ENCODE data around the gene MARCHF7. TPM values are rescaled to one million over a fixed set of nuclear protein-coding genes. Genes with fewer than 3 reads are reported as not detected.
"Not testable (repeated sequence)": the region's sequence is repeated elsewhere in the genome, so short reads cannot be mapped to it uniquely, and the experiment has no call there.

The MARCHF7 gene
- total and polyA plus RNA-seq, 4 experiments from 2014 or later = 113 to 196 (median 139) TPM

- Mint-ChIP-seq H3K4me3 (peak overlapping the region; percentile 88 to 99 (median 90)), H3K9me3 (peaks cover 0 to 3% (median 0%) of the 10 kb centered on the region in 8 donors), H3K36me3 (peaks cover 16 to 42% of the 10 kb centered on the region in 2 donors), H3K27ac (peak overlapping the region; percentile 90 to 99 (median 96)), H3K27me3 (no peaks in the 10 kb centered on the region), H3K4me1 (peaks cover 30 to 56% (median 42%) of the 10 kb centered on the region in 4 donors)
- Histone ChIP-seq H3K4me3 (ENCODE audit: low read length in 2 of 2) (peak overlapping the region; percentile 88 to 98), H3K36me3 (ENCODE audit: insufficient read depth, low read length) (peaks cover 10% of the 10 kb centered on the region), H3K27me3 (ENCODE audit: insufficient read depth, low read length) (no peaks in the 10 kb centered on the region), H3K27ac (ENCODE audit: low read depth, low read length) (peak overlapping the region; percentile 92), H3K9me3 (ENCODE audit: control insufficient read depth in 1 of 2, low read length in 2 of 2) (no peaks in the 10 kb centered on the region), H3K4me1 (ENCODE audit: insufficient read depth, low read length) (peaks cover 46% of the 10 kb centered on the region)
- intact Hi-C loops (cut with micrococcal nuclease) = loop anchor here (1.0 to 5.0 kb wide), 7 partner anchors 193 to 1834 kb away; partner anchors contain the start of genes ACVR1, LY75 and WDSUB1
- no peak for DNase-seq
- ChIA-PET POLR2A (ENCODE audit: partially characterized antibody) (interaction anchor here (0.6 to 2.4 kb wide), 25 partner anchors 8 to 1835 kb away, joined by 3 to 30 read pairs (median 4); partner anchors contain the start of genes ACVR1, BAZ2B, LY75 and PSMD14), CTCF (ENCODE audit: partially characterized antibody) (interaction anchor here (1.1 to 2.4 kb wide), 5 partner anchors 8 to 511 kb away, joined by 3 to 7 read pairs (median 5); no protein-coding TSS in a partner anchor)
Observed at GRCh38 chr2:159711562-159712142, 654 bp upstream of the MARCHF7 start.

- peak overlapping the region; percentile 88 to 98 for H3K4me3 ChIP-seq (ENCODE audit: low read length in 2 of 2)
- peak overlapping the region; percentile 92 for H3K27ac ChIP-seq (ENCODE audit: low read depth, low read length)
- intact Hi-C loops (cut with micrococcal nuclease) = loop anchor here (1.0 to 5.0 kb wide), 7 partner anchors 191 to 1836 kb away; partner anchors contain the start of genes ACVR1, LY75 and WDSUB1
- H3K36me3 Mint-ChIP-seq = peaks cover 22 to 53% of the 10 kb centered on the region in 2 donors
- CTCF ChIA-PET (ENCODE audit: partially characterized antibody) = interaction anchor here (1.0 to 2.4 kb wide), 6 partner anchors 9 to 512 kb away, joined by 3 to 7 read pairs (median 4); no protein-coding TSS in a partner anchor
- H3K27ac Mint-ChIP-seq = peak overlapping the region; percentile 90 to 100 (median 100)
- H3K9me3 Mint-ChIP-seq = peaks cover 0 to 3% (median 0%) of the 10 kb centered on the region in 8 donors
- peak in 3 of 5 donors; percentile 38 to 59 (median 45) for DNase-seq
- H3K27me3 Mint-ChIP-seq = no peaks in the 10 kb centered on the region
- no peaks in the 10 kb centered on the region for H3K9me3 ChIP-seq (ENCODE audit: control insufficient read depth in 1 of 2, low read length in 2 of 2)
- peaks cover 59% of the 10 kb centered on the region for H3K4me1 ChIP-seq (ENCODE audit: insufficient read depth, low read length)
- no peaks in the 10 kb centered on the region for H3K27me3 ChIP-seq (ENCODE audit: insufficient read depth, low read length)
- H3K4me3 Mint-ChIP-seq = peak overlapping the region; percentile 97 to 100 (median 99)
- H3K4me1 Mint-ChIP-seq = peaks cover 39 to 69% (median 53%) of the 10 kb centered on the region in 4 donors
- POLR2A ChIA-PET (ENCODE audit: partially characterized antibody) = interaction anchor here (0.9 to 2.4 kb wide), 18 partner anchors 10 to 1837 kb away, joined by 3 to 30 read pairs (median 5); partner anchors contain the start of genes ACVR1, BAZ2B and LY75
- H3K36me3 ChIP-seq (ENCODE audit: insufficient read depth, low read length) = peaks cover 11% of the 10 kb centered on the region
Observed at GRCh38 chr2:159712929-159713420, 669 bp downstream of the MARCHF7 start.

GRCh38 chr2:159713631-159714246, 1.4 kb downstream of the MARCHF7 start:
- peaks cover 22 to 59% of the 10 kb centered on the region in 2 donors for H3K36me3 Mint-ChIP-seq
- CTCF ChIA-PET (ENCODE audit: partially characterized antibody) = interaction anchor here (1.0 to 1.5 kb wide), 2 partner anchors 10 kb away, joined by 3 to 4 read pairs; no protein-coding TSS in a partner anchor
- peaks cover 41 to 77% (median 58%) of the 10 kb centered on the region in 4 donors for H3K4me1 Mint-ChIP-seq

GRCh38 chr2:159714247-159714930, 2.1 kb downstream of the MARCHF7 start:
- Mint-ChIP-seq H3K4me3 (peak overlapping the region; percentile 25 to 100 (median 99)), H3K27me3 (no peaks in the 10 kb centered on the region), H3K9me3 (peaks cover 0 to 3% (median 0%) of the 10 kb centered on the region in 8 donors), H3K4me1 (peaks cover 42 to 83% (median 64%) of the 10 kb centered on the region in 4 donors), H3K27ac (peak overlapping the region in 6 of 7 donors; percentile 24 to 99 (median 74)), H3K36me3 (peaks cover 20 to 61% of the 10 kb centered on the region in 2 donors)
- intact Hi-C loops (cut with micrococcal nuclease) = loop anchor here (5.0 kb wide), 2 partner anchors 693 to 1837 kb away; partner anchors contain the start of gene ACVR1
- no peak for DNase-seq
- POLR2A ChIA-PET (ENCODE audit: partially characterized antibody) = interaction anchor here (0.5 to 1.9 kb wide), 2 partner anchors 53 to 59 kb away, joined by 3 to 4 read pairs; no protein-coding TSS in a partner anchor
- Histone ChIP-seq H3K4me3 (ENCODE audit: low read length in 2 of 2) (peak overlapping the region; percentile 88 to 98), H3K27me3 (ENCODE audit: insufficient read depth, low read length) (no peaks in the 10 kb centered on the region), H3K9me3 (ENCODE audit: control insufficient read depth in 1 of 2, low read length in 2 of 2) (no peaks in the 10 kb centered on the region), H3K36me3 (ENCODE audit: insufficient read depth, low read length) (peaks cover 11% of the 10 kb centered on the region), H3K4me1 (ENCODE audit: insufficient read depth, low read length) (peaks cover 73% of the 10 kb centered on the region), H3K27ac (ENCODE audit: low read depth, low read length) (no peak overlapping the region)
- CTCF ChIA-PET (ENCODE audit: partially characterized antibody) = interaction anchor here (1.5 kb wide), 1 partner anchor 9 kb away, joined by 4 read pairs; no protein-coding TSS in a partner anchor

More at GRCh38 chr2:159713631-159714246, 1.4 kb downstream of the MARCHF7 start:
- H3K27ac Mint-ChIP-seq = peak overlapping the region; percentile 90 to 100 (median 100)
- peak in 2 of 5 donors; percentile 3 to 4 for DNase-seq
- peak overlapping the region; percentile 97 to 100 (median 99) for H3K4me3 Mint-ChIP-seq
- Histone ChIP-seq H3K27me3 (ENCODE audit: insufficient read depth, low read length) (no peaks in the 10 kb centered on the region), H3K4me3 (ENCODE audit: low read length in 2 of 2) (peak overlapping the region; percentile 88 to 98), H3K27ac (ENCODE audit: low read depth, low read length) (peak overlapping the region; percentile 92), H3K4me1 (ENCODE audit: insufficient read depth, low read length) (peaks cover 67% of the 10 kb centered on the region), H3K9me3 (ENCODE audit: control insufficient read depth in 1 of 2, low read length in 2 of 2) (no peaks in the 10 kb centered on the region), H3K36me3 (ENCODE audit: insufficient read depth, low read length) (peaks cover 11% of the 10 kb centered on the region)
- H3K27me3 Mint-ChIP-seq = no peaks in the 10 kb centered on the region
- POLR2A ChIA-PET (ENCODE audit: partially characterized antibody) = interaction anchor here (0.5 to 2.4 kb wide), 5 partner anchors 9 to 197 kb away, joined by 3 to 30 read pairs (median 4); no protein-coding TSS in a partner anchor
- intact Hi-C loops (cut with micrococcal nuclease) = loop anchor here (2.0 to 5.0 kb wide), 3 partner anchors 694 to 1836 kb away; partner anchors contain the start of gene ACVR1
- H3K9me3 Mint-ChIP-seq = peaks cover 0 to 3% (median 0%) of the 10 kb centered on the region in 8 donors

- ChIA-PET CTCF (ENCODE audit: partially characterized antibody) (interaction anchor here (1.5 kb wide), 1 partner anchor 8 kb away, joined by 4 read pairs; no protein-coding TSS in a partner anchor), POLR2A (ENCODE audit: partially characterized antibody) (interaction anchor here (1.1 kb wide), 1 partner anchor 27 kb away, joined by 3 read pairs; no protein-coding TSS in a partner anchor)
- H3K9me3 Mint-ChIP-seq = peaks cover 0 to 4% (median 0%) of the 10 kb centered on the region in 8 donors
- H3K4me3 Mint-ChIP-seq = peak overlapping the region in 7 of 8 donors; percentile 18 to 97 (median 58)
- no peaks in the 10 kb centered on the region for H3K27me3 ChIP-seq (ENCODE audit: insufficient read depth, low read length)
- H3K27me3 Mint-ChIP-seq = no peaks in the 10 kb centered on the region
- H3K4me1 ChIP-seq (ENCODE audit: insufficient read depth, low read length) = peaks cover 83% of the 10 kb centered on the region
- H3K27ac ChIP-seq (ENCODE audit: low read depth, low read length) = no peak overlapping the region
- H3K36me3 Mint-ChIP-seq = peaks cover 29 to 70% of the 10 kb centered on the region in 2 donors
- no peak overlapping the region for H3K4me3 ChIP-seq (ENCODE audit: low read length in 2 of 2)
- peaks cover 11% of the 10 kb centered on the region for H3K36me3 ChIP-seq (ENCODE audit: insufficient read depth, low read length)
- no peak for DNase-seq
- peak overlapping the region in 3 of 7 donors; percentile 19 to 90 (median 53) for H3K27ac Mint-ChIP-seq
- H3K4me1 Mint-ChIP-seq = peaks cover 51 to 94% (median 72%) of the 10 kb centered on the region in 4 donors
- intact Hi-C loops (cut with micrococcal nuclease) = no loop called here
- no peaks in the 10 kb centered on the region for H3K9me3 ChIP-seq (ENCODE audit: control insufficient read depth in 1 of 2, low read length in 2 of 2)
Observed at GRCh38 chr2:159715451-159715850, 3.1 kb downstream of the MARCHF7 start.

GRCh38 chr2:159716409-159716808, 4.1 kb downstream of the MARCHF7 start:
- Mint-ChIP-seq H3K4me1 (peaks cover 53 to 97% (median 75%) of the 10 kb centered on the region in 4 donors), H3K4me3 (peak overlapping the region in 5 of 8 donors; percentile 26 to 76 (median 63)), H3K36me3 (peaks cover 32 to 76% of the 10 kb centered on the region in 2 donors), H3K27ac (peak overlapping the region in 2 of 7 donors; percentile 37 to 90)
- H3K27me3 ChIP-seq (ENCODE audit: insufficient read depth, low read length); intact Hi-C loops (cut with micrococcal nuclease); H3K9me3 ChIP-seq (ENCODE audit: control insufficient read depth in 1 of 2, low read length in 2 of 2); H3K27ac ChIP-seq (ENCODE audit: low read depth, low read length); H3K4me3 ChIP-seq (ENCODE audit: low read length in 2 of 2); CTCF ChIA-PET (ENCODE audit: partially characterized antibody); DNase-seq; H3K27me3 Mint-ChIP-seq; H3K9me3 Mint-ChIP-seq: not testable (repeated sequence)
- POLR2A ChIA-PET (ENCODE audit: partially characterized antibody) = interaction anchor here (1.1 kb wide), 1 partner anchor 26 kb away, joined by 3 read pairs; no protein-coding TSS in a partner anchor
- Histone ChIP-seq H3K36me3 (ENCODE audit: insufficient read depth, low read length) (peaks cover 11% of the 10 kb centered on the region), H3K4me1 (ENCODE audit: insufficient read depth, low read length) (peaks cover 85% of the 10 kb centered on the region)

Data from CD4-positive, alpha-beta memory T cell (primary cell).